ENCODE data around the gene SLF1.

DNA sequence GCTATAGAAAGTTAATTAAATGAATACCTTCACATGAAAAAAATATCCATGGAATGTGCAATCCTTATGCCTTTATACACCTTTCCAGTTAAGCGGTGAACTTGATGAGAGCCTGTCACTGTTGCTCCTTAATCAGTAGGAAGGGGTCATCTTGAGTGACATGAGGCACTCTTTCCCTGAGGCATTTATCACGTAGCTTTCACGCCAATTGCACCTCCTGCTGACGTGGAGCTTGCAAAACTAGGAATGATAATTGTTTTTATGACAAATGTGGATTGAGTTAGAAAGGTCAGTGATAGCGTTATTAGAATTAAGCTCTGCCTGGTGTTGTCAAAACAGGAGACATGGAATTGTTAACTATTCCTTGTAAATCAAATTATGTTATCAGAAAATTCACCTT is 79.7 kb downstream of the SLF1 start:
- TF ChIP-seq, protein P1, sequence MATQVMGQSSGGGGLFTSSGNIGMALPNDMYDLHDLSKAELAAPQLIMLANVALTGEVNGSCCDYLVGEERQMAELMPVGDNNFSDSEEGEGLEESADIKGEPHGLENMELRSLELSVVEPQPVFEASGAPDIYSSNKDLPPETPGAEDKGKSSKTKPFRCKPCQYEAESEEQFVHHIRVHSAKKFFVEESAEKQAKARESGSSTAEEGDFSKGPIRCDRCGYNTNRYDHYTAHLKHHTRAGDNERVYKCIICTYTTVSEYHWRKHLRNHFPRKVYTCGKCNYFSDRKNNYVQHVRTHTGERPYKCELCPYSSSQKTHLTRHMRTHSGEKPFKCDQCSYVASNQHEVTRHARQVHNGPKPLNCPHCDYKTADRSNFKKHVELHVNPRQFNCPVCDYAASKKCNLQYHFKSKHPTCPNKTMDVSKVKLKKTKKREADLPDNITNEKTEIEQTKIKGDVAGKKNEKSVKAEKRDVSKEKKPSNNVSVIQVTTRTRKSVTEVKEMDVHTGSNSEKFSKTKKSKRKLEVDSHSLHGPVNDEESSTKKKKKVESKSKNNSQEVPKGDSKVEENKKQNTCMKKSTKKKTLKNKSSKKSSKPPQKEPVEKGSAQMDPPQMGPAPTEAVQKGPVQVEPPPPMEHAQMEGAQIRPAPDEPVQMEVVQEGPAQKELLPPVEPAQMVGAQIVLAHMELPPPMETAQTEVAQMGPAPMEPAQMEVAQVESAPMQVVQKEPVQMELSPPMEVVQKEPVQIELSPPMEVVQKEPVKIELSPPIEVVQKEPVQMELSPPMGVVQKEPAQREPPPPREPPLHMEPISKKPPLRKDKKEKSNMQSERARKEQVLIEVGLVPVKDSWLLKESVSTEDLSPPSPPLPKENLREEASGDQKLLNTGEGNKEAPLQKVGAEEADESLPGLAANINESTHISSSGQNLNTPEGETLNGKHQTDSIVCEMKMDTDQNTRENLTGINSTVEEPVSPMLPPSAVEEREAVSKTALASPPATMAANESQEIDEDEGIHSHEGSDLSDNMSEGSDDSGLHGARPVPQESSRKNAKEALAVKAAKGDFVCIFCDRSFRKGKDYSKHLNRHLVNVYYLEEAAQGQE (IDR thresholded peaks at IDR 0.05; ENCODE audit: insufficient read depth in 1 of 2, low read depth in 2 of 2, low read length in 2 of 2) = no peak
- TF ChIP-seq TAF1 (IDR thresholded peaks at IDR 0.05; ENCODE audit: borderline replicate concordance, insufficient read depth, low read length) = no peak

Measured in PFSK-1 (cell line).